ENCODE data around the gene ELMOD1. TPM values are rescaled to one million over a fixed set of nuclear protein-coding genes. Genes with fewer than 3 reads are reported as not detected.

The ELMOD1 gene
- total RNA-seq, 1 experiment from 2014 or later: not detected

GRCh38 chr11:107549253-107549953 is 41.5 kb upstream of the ELMOD1 start:
- no peaks in the 10 kb centered on the region for H3K36me3 ChIP-seq (ENCODE audit: insufficient read depth, low read length, poor library complexity, severe bottlenecking)
- intact Hi-C loops (cut with micrococcal nuclease; ENCODE audit: unreplicated experiment): no loop called here
- no peaks in the 10 kb centered on the region for H3K27me3 ChIP-seq (replicated peaks; ENCODE audit: insufficient read depth, low read depth, low read length, poor library complexity)
- BruUV-seq (replicated peaks): no TSS peak
- ChIA-PET CTCF (interaction anchor here (0.6 to 1.9 kb wide), 6 partner anchors 19 to 787 kb away, joined by 3 to 21 read pairs (median 4); no protein-coding TSS in a partner anchor), POLR2A (ENCODE audit: low non-redundant PET) (interaction anchor here (0.6 kb wide), 1 partner anchor 416 kb away, joined by 3 read pairs; no protein-coding TSS in a partner anchor)
- peak; percentile 72 for DNase-seq (ENCODE audit: low spot score)
- TF ChIP-seq CTCF (conservative IDR thresholded peaks at IDR 0.05; ENCODE audit: low read depth, low read length): peak; percentile 96
- TF ChIP-seq EZH2 (IDR thresholded peaks at IDR 0.05; ENCODE audit: borderline replicate concordance, low read depth, low read length, poor library complexity, severe bottlenecking): no peak
- no peaks in the 10 kb centered on the region for H3K9me3 ChIP-seq (ENCODE audit: low read depth, low read length, poor library complexity, severe bottlenecking)
- no peaks in the 10 kb centered on the region for H3K4me1 ChIP-seq (ENCODE audit: insufficient read depth, low read length, poor library complexity, severe bottlenecking)
- H3K27ac ChIP-seq (ENCODE audit: low read depth, low read length, poor library complexity, severe bottlenecking): no peak overlapping the region
- H3K4me3 ChIP-seq (ENCODE audit: low read depth, low read length, poor library complexity, severe bottlenecking): no peak overlapping the region

- TF ChIP-seq CTCF (conservative IDR thresholded peaks at IDR 0.05; ENCODE audit: low read depth, low read length) (no peak), EZH2 (IDR thresholded peaks at IDR 0.05; ENCODE audit: borderline replicate concordance, low read depth, low read length, poor library complexity, severe bottlenecking) (no peak)
- H3K27me3 ChIP-seq (replicated peaks; ENCODE audit: insufficient read depth, low read depth, low read length, poor library complexity): no peaks in the 10 kb centered on the region
- no peak for DNase-seq (ENCODE audit: low spot score)
- intact Hi-C loops (cut with micrococcal nuclease; ENCODE audit: unreplicated experiment): loop anchor here (10.0 kb wide), 1 partner anchor 1105 kb away; no protein-coding TSS in a partner anchor
- no peaks in the 10 kb centered on the region for H3K4me1 ChIP-seq (ENCODE audit: insufficient read depth, low read length, poor library complexity, severe bottlenecking)
- H3K27ac ChIP-seq (ENCODE audit: low read depth, low read length, poor library complexity, severe bottlenecking): no peak overlapping the region
- H3K4me3 ChIP-seq (ENCODE audit: low read depth, low read length, poor library complexity, severe bottlenecking): no peak overlapping the region
- POLR2A ChIA-PET (ENCODE audit: low non-redundant PET): no interaction called here
- H3K9me3 ChIP-seq (ENCODE audit: low read depth, low read length, poor library complexity, severe bottlenecking): no peaks in the 10 kb centered on the region
- H3K36me3 ChIP-seq (ENCODE audit: insufficient read depth, low read length, poor library complexity, severe bottlenecking): no peaks in the 10 kb centered on the region
- BruUV-seq (replicated peaks): no TSS peak
- CTCF ChIA-PET: interaction anchor here (1.9 kb wide), 1 partner anchor 139 kb away, joined by 21 read pairs; no protein-coding TSS in a partner anchor
These were observed 41.0 kb upstream of the ELMOD1 start for GRCh38 chr11:107549954-107550285.

- no peaks in the 10 kb centered on the region for H3K36me3 ChIP-seq (ENCODE audit: insufficient read depth, low read length, poor library complexity, severe bottlenecking)
- no TSS peak for BruUV-seq (replicated peaks)
- POLR2A ChIA-PET (ENCODE audit: low non-redundant PET): no interaction called here
- no peak for DNase-seq (ENCODE audit: low spot score)
- H3K27me3 ChIP-seq (replicated peaks; ENCODE audit: insufficient read depth, low read depth, low read length, poor library complexity): no peaks in the 10 kb centered on the region
- CTCF ChIA-PET: interaction anchor here (1.9 kb wide), 1 partner anchor 139 kb away, joined by 21 read pairs; no protein-coding TSS in a partner anchor
- TF ChIP-seq EZH2 (IDR thresholded peaks at IDR 0.05; ENCODE audit: borderline replicate concordance, low read depth, low read length, poor library complexity, severe bottlenecking) (no peak), CTCF (conservative IDR thresholded peaks at IDR 0.05; ENCODE audit: low read depth, low read length) (no peak)
- intact Hi-C loops (cut with micrococcal nuclease; ENCODE audit: unreplicated experiment): loop anchor here (10.0 kb wide), 1 partner anchor 1104 kb away; no protein-coding TSS in a partner anchor
- no peaks in the 10 kb centered on the region for H3K9me3 ChIP-seq (ENCODE audit: low read depth, low read length, poor library complexity, severe bottlenecking)
- no peak overlapping the region for H3K27ac ChIP-seq (ENCODE audit: low read depth, low read length, poor library complexity, severe bottlenecking)
- no peaks in the 10 kb centered on the region for H3K4me1 ChIP-seq (ENCODE audit: insufficient read depth, low read length, poor library complexity, severe bottlenecking)
- no peak overlapping the region for H3K4me3 ChIP-seq (ENCODE audit: low read depth, low read length, poor library complexity, severe bottlenecking)
These were observed 40.6 kb upstream of the ELMOD1 start for GRCh38 chr11:107550304-107550703.
